HG02759 (cell line): Measurements from ENCODE around the gene DIAPH1.
A peak's percentile ranks its signal among the peaks of the same experiment; 100 is the strongest.

ENCODE experiments used
- ATAC-seq: cut with Tn5 transposase; IDR thresholded peaks from one replicate; pipeline ENCODE4 v1.9.1; 2021; ENCODE audit warnings: mild to moderate bottlenecking, moderate library complexity; ENCODE audit not compliant: unreplicated experiment

The DIAPH1 gene

DNA sequence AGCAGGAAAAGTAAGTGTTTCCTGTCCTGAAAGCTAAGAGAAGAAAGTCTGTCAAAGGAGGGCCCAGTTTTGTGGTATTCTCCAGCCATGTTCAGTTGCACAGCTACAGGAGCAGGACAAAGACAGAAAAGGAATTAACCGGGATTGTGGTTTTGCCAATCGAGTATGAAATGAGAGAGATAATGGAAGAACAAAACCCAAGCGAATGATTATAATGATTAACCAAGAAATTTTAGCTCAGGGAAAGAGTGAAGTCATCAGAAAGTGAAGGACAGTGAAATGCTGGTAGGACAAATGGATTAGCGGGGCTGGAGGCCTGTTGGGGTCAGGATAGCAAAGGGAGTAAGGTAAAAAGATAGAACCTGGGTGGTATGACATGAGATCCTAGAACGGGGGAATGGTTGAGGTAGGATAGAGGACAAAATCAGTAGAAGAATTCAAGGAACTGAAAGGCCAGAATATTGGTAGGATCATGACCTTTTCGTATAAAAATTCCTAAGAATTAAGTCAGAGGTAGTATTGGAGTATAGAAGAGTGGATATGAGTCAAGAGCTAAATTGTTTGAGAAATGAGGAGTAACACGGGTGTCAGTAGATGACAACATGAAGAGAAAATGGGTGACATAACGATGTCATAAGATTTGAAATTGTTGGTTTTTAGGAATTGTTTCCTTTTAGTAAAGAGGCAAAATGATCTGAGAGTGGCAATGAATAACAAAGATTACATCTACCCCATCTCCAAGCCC, 52.8 kb downstream of the DIAPH1 start:
- no peak for ATAC-seq

DNA sequence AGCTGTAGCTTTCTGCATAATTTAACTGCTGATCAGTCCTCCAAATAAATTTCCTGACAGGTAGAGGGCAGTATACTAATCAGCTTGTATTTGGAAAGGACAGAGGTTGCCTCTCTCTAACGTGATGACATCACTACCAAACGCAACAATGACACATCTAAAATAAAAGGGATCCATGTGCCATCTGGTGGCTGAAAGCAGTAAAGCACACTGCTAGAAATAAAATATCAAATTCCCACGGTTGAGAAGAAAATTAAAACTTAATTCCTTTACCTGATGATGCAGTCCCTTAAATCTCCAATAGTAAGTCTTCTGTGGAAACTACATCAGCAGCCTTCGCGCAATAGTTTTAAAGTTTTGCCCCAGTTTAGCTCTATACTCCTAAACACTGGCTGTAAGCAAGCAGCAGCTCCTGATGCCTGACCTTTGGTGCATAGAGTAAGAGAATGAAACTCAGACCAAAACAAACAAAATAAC, 54.5 kb downstream of the DIAPH1 start:
- peak; percentile 91 for ATAC-seq

DNA sequence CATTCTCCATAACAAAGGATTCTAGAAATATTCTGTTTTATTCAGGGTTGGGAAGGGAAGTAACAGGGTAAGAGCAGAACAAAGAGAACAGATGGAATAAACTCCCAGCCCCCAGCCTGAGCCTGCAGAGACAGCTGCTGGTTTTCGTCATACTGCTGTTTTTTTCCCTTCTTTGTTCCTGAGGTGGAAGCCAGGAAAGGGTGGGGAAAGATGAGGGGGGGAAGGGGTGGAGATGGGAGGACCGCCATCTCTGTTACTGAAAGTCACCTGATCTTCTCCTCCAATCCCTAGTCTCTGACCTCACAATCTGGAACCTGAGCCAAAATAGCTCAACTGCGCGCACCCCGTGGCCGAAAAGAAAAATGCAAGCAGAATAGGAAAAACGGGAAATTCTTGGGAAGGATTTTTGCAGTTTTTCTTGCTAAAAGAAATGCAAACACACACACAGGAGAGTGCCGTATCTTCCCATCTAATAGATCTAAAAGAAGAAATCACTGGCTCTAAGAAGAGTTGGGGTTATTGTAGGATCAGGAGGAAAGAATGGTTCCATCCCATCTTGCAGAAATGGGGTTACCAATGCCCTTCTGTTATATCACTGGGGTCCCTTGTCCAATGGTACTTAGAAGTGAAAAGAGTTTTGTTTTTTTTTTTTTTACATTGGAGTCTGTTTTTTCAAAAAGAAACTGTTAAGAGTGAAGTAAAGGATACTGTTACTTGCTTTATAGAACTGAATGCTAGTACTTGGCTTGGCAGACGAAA, 57.9 kb downstream of the DIAPH1 start:
- ATAC-seq = peak; percentile 40

DNA sequence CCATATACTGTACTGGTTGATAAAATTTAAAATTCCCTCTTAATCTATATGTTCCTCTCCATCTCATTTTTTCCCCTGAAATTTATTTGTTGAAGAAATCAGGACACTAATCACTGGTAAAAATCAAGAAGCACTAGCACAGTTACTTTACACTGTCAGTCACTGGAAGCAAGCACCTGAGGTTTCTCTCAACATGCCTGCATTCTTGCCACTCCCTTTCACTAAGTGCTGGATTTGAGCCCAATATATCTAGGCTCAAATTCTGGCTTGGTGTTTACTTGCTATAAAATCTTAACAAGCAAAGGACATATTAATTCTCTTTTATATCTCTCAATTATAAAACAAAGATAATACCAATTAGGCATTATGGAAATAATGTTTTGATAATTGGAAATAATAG, 58.6 kb downstream of the DIAPH1 start:
- ATAC-seq = no peak

DNA sequence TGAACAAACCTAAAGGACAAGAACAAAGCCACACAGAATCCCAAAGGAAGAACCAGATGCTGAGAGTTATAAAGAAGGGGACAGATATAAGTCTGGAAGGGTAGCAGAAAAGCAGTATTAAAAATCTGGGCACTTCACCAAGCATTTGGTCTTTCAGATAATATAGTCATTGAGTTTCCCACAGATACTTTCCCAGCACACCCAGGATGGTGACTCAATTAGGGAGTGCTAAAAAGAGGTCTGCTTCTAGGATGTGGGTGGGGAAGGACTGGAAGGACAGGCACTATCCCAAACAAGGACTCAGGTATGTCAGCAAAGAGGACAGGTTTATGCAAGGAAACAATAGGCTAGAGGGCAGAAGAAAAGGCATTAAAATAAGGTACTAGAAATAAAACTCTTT, 59.3 kb downstream of the DIAPH1 start:
- no peak for ATAC-seq

DNA sequence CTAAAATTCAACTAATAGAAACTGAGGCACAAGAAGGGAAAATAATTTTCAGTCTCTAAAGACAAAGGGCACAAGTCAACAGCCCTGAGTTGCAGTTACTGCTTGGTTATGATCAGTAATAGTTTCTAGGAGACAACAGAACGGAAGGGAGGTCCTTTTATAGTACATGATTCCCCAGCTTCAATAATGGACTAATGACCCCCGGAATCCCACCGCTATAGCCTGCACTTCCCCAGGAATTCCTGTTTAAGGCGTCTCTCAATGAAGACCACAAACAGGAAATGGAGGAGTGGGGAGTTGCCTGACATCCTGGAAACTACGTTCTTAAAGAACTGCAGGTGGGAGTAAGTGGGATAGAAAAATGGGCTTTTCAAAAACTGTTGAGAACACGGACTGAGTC, 60.6 kb downstream of the DIAPH1 start:
- no peak for ATAC-seq

DNA sequence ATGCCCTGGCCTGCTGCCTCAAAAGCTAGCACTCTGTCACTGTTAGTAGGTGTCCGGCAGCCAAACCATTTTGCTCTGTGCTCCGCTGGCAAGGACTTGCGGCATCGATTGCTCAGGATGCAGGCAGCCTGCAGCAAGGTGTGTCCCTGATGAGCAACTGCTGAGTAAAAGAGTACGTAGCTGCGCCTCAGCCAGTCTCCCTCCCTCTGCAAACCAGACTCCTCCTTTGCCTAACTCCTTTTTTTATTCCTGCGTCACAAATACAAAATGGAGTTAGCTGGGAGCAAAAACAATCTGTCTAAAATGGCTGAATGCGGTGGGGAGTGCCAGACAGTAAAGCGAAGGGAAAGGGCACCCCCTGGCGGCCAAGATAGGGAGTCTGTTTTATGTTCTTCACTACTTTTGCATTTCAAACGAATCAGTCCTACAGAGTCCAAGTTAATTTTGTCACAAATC, 61.1 kb downstream of the DIAPH1 start:
- peak; percentile 80 for ATAC-seq

DNA sequence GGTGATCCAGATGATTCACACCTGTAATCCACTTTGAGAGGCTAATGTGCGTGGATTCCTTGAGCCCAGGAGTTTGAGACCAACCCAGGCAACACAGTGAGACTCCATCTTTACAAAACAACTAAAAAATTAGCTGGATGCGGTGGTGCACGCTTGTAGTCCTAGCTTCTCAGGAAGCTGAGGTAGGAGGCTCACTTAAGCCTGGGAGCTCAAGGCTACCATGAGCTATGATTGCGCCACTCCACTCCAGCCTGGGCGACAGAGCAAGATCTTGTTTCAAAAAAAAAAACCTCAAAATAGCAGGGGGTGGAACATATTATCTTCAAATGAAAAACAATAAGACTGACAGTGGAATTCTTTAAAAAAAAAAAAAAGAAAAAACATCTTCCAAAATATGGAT, 70.9 kb downstream of the DIAPH1 start:
- ATAC-seq = no peak

DNA sequence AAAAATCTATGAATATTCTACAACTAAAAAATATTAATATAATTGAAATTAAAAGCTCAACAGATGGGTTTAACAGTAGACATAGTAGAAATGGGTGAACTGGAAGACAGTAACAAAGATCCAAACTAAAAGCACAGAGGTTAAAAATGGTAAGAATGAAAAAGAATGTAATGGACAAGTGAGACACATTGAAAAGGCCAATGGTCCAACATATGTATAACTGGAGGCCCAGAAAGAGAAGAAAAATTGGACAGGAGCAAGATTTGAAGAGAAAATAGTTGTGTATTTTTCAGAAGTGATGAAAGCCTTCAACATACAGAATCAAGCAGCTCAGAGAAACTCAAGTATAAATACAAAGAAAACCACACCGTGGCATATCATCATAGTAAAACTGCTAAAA, 71.3 kb downstream of the DIAPH1 start:
- no peak for ATAC-seq

DNA sequence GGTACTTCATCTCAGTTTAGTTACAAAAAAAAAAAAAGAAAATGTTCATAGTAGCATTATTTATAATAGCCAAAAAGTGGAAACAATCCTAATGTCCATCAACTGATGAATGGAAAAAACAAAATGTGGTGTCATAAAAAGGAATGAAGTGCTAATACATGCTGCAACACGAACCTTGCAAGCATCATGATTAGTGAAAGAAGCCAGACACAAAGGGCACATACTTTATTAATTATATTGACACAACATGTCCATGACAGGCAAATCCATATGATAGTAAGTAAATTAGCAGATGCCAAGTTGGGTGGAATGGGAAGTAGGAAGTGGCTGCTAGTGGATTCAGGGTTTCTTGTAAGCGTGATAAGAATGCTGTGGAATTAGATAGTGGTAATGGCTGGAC, 75.7 kb downstream of the DIAPH1 start:
- no peak for ATAC-seq

DNA sequence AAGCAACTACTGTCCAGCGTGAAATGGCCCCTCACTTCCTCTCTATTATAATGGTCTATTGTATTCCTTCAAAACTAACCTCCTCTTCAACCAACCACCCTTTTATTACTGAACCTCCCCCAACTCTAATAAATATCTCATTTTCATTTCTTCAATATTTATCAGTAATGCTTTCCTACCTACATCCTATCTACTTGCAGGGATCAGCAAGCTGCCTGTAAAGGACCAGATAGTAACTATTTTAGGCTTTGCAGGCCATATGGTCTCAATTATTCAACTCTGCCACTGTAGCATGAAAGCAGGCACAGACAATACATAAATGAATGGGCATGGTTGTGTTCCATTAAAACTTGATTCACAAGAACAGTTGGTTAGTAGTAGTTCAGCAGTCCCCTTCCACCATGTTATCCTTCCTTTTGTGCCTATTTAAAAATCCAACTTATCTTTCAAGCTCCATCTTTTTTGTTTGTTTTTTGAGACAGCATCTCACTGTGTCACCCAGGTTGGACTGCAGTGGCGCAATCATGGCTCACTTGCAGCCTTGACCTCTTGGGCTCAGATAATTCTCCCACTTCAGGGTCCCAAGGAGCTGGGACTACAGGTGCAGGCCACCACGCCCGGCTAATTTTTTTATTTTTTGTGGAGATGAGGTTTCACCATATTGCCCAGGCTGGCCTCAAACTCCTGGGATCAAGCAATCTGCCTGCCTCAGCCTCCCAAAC, 84.1 kb downstream of the DIAPH1 start:
- no peak for ATAC-seq

DNA sequence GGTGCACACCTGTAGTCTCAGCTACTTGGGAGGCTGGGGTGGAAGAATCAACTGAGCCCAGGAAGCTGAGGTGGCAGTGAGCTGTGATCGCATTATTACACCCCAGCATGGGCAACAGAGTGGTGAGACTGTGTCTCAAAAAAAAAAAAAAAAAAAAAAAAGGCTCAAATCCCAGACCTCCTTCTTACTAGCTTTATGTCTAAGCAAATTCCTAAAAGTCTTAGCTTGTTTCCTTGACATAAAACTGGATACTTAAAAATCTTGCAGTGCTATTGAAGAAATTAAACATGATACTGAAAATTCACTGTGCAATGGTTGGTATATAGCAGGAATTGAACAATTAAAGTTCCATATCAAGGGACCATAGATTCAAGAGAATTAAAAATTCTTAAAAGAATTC, 84.9 kb downstream of the DIAPH1 start:
- no peak for ATAC-seq

DNA sequence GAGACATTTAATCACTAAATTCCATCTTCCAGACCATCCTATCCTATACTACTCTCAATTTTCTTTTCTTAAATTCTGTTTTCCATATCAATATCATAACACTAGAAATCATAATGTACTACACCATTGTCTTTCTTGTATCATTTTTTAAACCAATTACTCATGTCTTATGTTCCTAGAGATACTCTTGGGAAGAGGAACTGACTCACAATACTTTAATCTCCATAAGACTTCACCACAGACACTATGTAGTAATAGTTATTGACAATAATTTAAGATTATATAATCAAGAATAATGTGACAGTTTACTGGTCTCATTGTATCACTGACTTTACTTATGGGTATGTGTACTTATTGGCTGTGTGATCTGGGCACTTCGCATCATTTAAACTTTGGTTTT, 86.1 kb downstream of the DIAPH1 start:
- ATAC-seq = no peak

DNA sequence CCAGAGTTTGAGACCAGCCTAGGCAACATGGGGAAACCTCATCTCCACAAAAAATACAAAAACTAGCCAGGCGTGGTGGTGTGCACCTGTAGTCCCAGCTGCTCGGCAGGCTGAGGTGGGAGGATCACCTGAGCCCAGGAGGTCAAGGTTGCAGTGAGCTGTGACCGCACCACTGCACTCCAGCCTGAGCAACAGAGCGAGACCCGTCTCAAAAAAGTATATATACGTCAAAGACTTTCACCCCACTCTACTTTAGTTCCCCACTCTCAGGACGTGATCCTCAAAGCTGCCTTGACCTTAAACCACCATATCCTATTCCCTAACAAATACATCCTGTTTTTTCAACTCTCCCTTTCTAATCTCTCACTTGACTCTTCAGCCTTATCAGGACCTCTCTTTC, 88.9 kb downstream of the DIAPH1 start:
- peak; percentile 55 for ATAC-seq

DNA sequence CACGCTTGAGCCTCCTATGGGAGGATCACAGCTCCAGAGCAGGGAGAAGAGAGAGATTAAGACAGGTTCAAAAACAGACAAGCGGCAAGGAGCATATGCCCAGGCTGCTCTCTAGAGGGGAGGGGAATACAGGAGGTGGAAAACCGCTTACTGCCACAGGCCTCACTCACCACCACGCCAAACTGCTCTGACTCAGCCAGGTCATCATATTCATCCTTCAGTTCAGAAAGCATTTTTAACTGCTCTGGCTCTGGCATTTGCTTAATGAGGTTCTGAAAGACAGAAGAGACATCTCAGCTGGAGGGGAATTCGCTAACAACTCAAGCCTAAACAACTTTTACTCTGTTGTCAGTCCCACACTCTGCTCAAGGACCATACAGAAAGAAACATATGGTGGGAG, 89.8 kb downstream of the DIAPH1 start:
- peak; percentile 58 for ATAC-seq

DNA sequence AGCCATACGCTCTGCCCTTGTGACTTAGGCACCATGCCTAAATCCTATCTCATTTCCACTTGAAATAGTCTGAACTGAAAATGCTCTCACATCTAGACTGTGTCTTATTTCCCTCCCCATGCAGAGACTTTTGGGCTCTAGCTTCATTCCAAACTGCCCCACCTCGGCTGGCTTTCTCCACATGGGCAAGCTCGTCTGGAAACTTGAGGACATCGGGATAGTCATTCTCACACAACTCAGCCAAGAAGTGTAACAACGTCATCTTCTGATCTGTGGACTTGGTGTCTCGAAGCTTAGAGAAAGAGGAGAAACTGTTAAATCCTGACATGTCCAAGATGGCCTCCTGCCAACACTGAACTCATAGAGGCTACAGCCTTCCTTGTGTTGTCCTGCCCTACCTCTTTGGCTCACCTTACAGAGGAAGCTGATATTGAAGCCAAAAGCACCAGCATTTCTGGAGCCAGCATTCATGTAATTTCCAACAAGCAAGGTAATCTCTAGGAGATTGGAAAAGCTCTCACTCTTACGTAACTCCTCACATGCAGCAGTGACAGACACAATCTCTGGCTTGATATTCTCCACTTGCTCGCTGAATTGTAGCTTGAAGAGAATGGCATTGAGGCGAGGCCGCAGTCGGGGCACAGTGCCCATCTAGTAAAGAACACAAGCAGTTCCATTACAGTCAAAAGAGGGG, 90.4 kb downstream of the DIAPH1 start:
- ATAC-seq = no peak

DNA sequence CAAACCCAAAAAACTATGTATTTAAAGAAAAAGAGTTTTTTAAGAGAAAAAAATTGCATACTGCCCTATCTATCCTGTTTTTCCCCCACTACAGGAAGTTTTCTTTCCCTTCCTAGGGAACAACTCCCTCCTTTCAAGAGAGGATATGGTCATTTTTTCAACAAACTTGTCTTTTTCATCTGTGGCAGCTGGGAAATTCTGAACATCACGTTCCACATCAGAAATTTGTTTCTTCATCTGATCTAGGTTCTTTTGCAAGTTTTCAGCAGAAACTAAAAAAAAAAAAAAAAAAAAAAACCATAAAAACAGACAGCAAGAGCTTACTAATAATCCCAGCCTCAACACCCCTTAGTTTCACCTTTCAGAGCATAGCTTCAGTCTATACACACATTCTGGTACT, 91.4 kb downstream of the DIAPH1 start:
- no peak for ATAC-seq

DNA sequence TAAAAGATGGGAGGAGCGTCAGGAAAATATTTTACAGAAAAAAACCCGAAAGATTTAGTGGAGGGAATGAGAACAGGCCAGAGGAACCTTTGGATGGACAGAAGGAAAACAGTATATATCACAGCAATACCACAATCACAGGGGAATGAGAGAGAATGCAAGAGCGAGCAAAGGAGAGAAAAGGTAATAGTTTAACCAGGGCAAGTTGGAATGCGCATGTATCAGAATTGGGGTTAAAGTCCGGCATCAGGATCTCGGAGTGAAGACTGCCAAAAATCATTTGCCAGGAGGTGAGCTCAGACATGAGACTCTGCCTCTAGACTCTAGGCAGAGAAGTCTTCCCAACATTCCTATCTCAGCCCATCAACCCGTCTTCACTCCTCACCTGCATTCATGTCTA, 93.1 kb downstream of the DIAPH1 start:
- no peak for ATAC-seq

DNA sequence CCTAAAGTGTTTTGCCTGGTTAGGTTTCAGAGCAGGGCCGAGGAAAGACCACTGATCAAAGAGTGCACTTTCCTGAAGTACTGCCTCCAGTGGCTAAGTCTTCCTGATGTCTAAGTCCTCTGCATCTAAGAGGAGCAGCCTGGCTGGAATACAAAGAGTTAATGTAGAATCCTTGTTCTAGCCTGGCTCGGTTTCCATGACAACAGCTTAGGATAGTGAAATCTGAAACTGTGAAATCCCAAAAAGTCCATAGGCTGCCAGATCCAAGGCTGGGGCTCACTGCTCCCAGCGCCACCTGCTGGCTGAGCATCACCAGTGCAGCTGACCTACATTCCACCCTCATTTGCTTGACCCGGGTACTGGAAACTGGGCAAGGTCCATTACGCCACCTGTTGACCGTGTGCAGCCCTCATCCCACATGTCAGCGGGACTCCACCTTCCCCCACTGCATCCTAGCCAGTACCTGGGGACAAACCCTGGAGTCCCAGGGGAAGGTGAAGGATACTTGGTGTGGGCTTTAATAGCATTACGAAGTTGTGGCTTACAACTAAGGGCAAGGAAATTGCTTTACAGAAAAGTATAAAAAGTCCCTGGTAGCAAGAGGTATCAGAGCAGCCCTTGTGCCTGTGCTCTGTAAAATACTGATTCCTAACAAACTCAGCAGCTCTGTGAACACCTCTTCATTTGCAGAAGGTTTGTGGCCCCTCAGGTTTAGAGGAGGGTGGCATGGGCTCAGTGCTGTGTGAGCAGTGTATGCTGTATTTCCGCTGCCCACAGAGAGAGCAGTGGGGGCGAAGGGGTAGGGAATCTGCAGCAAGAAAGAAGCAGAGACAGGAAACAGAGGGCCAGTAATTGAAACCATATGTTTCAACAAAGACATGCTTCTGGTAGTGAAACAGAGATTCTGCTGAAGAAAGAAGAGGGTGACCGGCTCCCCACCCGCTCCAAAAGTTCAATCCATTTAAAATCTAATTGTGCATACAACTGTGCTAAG, 93.9 kb downstream of the DIAPH1 start:
- peak; percentile 65 for ATAC-seq

DNA sequence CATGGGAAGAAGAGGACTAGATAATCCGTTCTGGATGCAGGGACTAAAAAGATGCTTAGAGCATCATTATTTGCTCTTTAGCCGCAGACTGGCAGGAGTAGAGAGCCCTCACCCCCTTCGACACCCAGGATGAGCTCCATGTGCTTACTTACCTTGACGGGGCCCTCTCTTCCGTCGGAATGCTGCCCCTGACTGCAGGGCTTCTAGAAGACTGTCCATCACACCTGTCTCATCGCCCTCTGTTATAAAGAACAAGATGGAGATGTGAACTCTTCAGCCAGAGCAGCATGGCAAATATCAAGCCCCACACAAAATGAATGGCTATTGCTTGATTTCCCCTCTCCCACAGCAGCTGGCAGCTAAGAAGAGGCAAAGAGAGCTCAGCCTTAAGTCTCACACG, 94.8 kb downstream of the DIAPH1 start:
- no peak for ATAC-seq
